ENCODE results near the gene CCDC192.

CCDC192 gene

GRCh38 chr5:127985811-127986325 is 282.7 kb downstream of the CCDC192 start:
- DNase-seq (ENCODE audit: low spot score): no peak

- no peak for DNase-seq (ENCODE audit: low spot score)
Observed at GRCh38 chr5:127987354-127988145, 284.4 kb downstream of the CCDC192 start.

GRCh38 chr5:127988146-127988760 is 285.1 kb downstream of the CCDC192 start:
- no peak for DNase-seq (ENCODE audit: low spot score)
